Measurements from ENCODE around the gene SEPSECS. TPM values are rescaled to one million over a fixed set of nuclear protein-coding genes. Genes with fewer than 3 reads are reported as not detected.

Gene SEPSECS
- total and polyA plus RNA-seq, 4 donors = 2.8 to 23.2 (median 7.3) TPM

- WGBS, 2 donors = 88 to 93% methylated on average over 4 of the region's 4 CpGs
- H3K4me1 ChIP-seq (ENCODE audit: control insufficient read depth in 5 of 5, insufficient read depth in 5 of 5, low read length in 5 of 5) = peaks cover 0 to 6% (median 0%) of the 10 kb centered on the region in 5 donors
- no peaks in the 10 kb centered on the region for H3K36me3 ChIP-seq (ENCODE audit: control insufficient read depth in 4 of 4, insufficient read depth in 4 of 4, low read length in 4 of 4)
- peaks cover 0 to 2% (median 0%) of the 10 kb centered on the region in 4 donors for H3K9me3 ChIP-seq (ENCODE audit: control insufficient read depth in 4 of 4, insufficient read depth in 3 of 4, low read length in 3 of 4)
- ATAC-seq (ENCODE audit: insufficient read depth, low FRiP score) (no peak), DNase-seq (no peak)
- H3K4me3 ChIP-seq = no peak overlapping the region
- no peak overlapping the region for H3K9ac ChIP-seq (ENCODE audit: insufficient read depth in 1 of 2, low read length in 2 of 2)
- H3K27me3 ChIP-seq (ENCODE audit: control insufficient read depth in 3 of 3, insufficient read depth in 3 of 3, low read length in 2 of 3) = no peaks in the 10 kb centered on the region
- no peak for TF ChIP-seq CTCF (IDR thresholded peaks at IDR 0.05; ENCODE audit: control extremely low read depth, extremely low read depth)
- no peak overlapping the region for H3K27ac ChIP-seq (ENCODE audit: low read depth in 1 of 2, low read length in 1 of 2)
These were observed 51.7 kb downstream of the SEPSECS start for GRCh38 chr4:25108556-25108955.

- H3K9me3 ChIP-seq (ENCODE audit: control insufficient read depth in 4 of 4, insufficient read depth in 3 of 4, low read length in 3 of 4) = peaks cover 0 to 2% (median 0%) of the 10 kb centered on the region in 4 donors
- no peaks in the 10 kb centered on the region for H3K36me3 ChIP-seq (ENCODE audit: control insufficient read depth in 4 of 4, insufficient read depth in 4 of 4, low read length in 4 of 4)
- no peak overlapping the region for H3K27ac ChIP-seq (ENCODE audit: low read depth in 1 of 2, low read length in 1 of 2)
- TF ChIP-seq CTCF (IDR thresholded peaks at IDR 0.05; ENCODE audit: control extremely low read depth, extremely low read depth) = no peak
- H3K27me3 ChIP-seq (ENCODE audit: control insufficient read depth in 3 of 3, insufficient read depth in 3 of 3, low read length in 2 of 3) = no peaks in the 10 kb centered on the region
- H3K9ac ChIP-seq (ENCODE audit: insufficient read depth in 1 of 2, low read length in 2 of 2) = no peak overlapping the region
- no peak overlapping the region for H3K4me3 ChIP-seq
- WGBS, 2 donors = 69 to 80% methylated on average over 6 of the region's 6 CpGs
- H3K4me1 ChIP-seq (ENCODE audit: control insufficient read depth in 5 of 5, insufficient read depth in 5 of 5, low read length in 5 of 5) = peaks cover 0 to 7% (median 5%) of the 10 kb centered on the region in 5 donors
- no peak for ATAC-seq (ENCODE audit: insufficient read depth, low FRiP score)
- DNase-seq = no peak
These were observed 52.3 kb downstream of the SEPSECS start for GRCh38 chr4:25107827-25108516.

- no peaks in the 10 kb centered on the region for H3K27me3 ChIP-seq (ENCODE audit: control insufficient read depth in 3 of 3, insufficient read depth in 3 of 3, low read length in 2 of 3)
- no peak overlapping the region for H3K27ac ChIP-seq (ENCODE audit: low read depth in 1 of 2, low read length in 1 of 2)
- peaks cover 0 to 6% (median 0%) of the 10 kb centered on the region in 4 donors for H3K9me3 ChIP-seq (ENCODE audit: control insufficient read depth in 4 of 4, insufficient read depth in 3 of 4, low read length in 3 of 4)
- H3K9ac ChIP-seq (ENCODE audit: insufficient read depth in 1 of 2, low read length in 2 of 2) = no peak overlapping the region
- no peak for ATAC-seq (ENCODE audit: insufficient read depth, low FRiP score)
- no peak overlapping the region for H3K4me3 ChIP-seq
- 93 to 97% methylated on average over 14 of the region's 14 CpGs for WGBS, 2 donors
- H3K4me1 ChIP-seq (ENCODE audit: control insufficient read depth in 5 of 5, insufficient read depth in 5 of 5, low read length in 5 of 5) = peaks cover 0 to 11% (median 6%) of the 10 kb centered on the region in 5 donors
- no peak for TF ChIP-seq CTCF (IDR thresholded peaks at IDR 0.05; ENCODE audit: control extremely low read depth, extremely low read depth)
- no peaks in the 10 kb centered on the region for H3K36me3 ChIP-seq (ENCODE audit: control insufficient read depth in 4 of 4, insufficient read depth in 4 of 4, low read length in 4 of 4)
- DNase-seq = no peak
These were observed 53.7 kb downstream of the SEPSECS start for GRCh38 chr4:25106363-25107151.

Data from lung (tissue), 12 donors.